GM12892 (cell line): ENCODE results near the gene LGALS13.

Source experiments
- POLR2A ChIP-seq: IDR thresholded peaks from 2 replicates; pipeline ENCODE4 v1.6.1; 2011; ENCODE audit warnings: low read depth, low read length, control low read depth
- POLR2AphosphoS5 ChIP-seq: IDR thresholded peaks from 2 replicates; pipeline ENCODE4 v1.6.1; 2011; ENCODE audit warnings: low read depth, low read length, control low read depth
- TAF1 ChIP-seq: IDR thresholded peaks from 2 replicates; pipeline ENCODE4 v1.6.1; 2011; ENCODE audit warnings: low read depth, mild to moderate bottlenecking, control low read depth, low read length, borderline replicate concordance

DNA sequence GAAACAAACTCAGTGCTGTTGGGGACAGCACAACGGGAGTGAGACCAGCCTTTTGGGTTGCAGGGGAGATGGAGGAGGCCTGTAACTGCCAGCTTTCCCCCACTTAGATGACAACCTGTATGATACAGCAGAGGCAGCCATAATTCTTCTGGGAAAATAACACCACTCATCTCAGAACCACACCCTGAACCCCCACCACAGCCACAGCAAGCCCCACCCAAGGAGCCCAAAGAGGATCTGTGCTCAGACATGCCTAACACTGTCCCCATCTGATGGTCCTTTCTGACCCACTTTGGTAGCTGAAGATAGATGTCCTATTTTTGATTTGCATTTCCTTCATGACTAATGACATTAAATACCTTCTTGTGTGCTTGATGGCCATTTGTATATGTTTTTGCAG lies 15.4 kb downstream of the LGALS13 start:
- TF ChIP-seq POLR2AphosphoS5 (no peak), POLR2A (no peak), TAF1 (no peak)
